ENCODE data around the gene STKLD1. TPM values are rescaled to one million over a fixed set of nuclear protein-coding genes. Genes with fewer than 3 reads are reported as not detected.
A peak's percentile ranks its signal among the peaks of the same experiment; 100 is the strongest.

STKLD1 gene
- total and polyA plus RNA-seq, 9 of the 15 experiments (the other 6 are each of a cell fraction or from before 2014, with no cell fraction given): 0.10 to 0.65 (median 0.33) TPM; not detected in 2

DNA sequence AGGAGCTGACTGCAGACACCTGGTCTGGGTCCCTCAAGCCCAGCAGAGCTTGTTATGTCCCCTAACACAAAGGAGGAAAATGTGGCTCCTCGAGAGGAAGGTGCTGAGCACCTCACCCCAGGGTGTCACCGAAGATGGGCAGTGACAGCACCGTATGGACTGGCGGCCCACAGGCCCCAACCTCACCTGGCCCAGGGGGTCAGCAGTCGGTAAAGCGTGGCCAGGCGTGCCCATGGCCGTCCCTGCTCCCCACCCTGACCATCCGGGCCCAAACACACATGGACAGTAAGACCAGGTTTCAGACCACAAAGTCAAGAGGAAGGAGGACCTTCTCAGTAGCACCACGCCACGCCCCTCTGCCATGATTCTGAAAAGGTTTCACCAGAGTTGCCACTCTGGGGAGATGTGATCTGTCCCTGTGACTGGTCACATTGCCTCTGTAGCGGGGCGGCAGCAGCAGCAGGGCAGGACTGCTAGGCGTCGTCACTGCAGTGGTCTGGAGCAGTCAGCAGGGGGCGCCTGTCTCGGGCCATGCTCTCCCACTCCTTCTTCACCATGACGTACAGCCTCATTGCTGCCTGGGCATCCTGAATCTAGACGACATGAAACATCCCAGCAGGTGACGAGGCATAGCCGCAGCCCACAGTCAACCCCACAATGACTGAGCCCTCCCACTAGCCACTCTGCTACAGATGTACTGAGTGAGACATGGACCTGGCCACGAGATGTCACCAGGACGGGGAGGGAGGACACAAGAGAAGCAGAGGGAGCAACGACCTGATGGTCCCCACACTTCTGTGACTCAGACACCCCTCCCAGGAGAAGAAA is 30.5 kb downstream of the STKLD1 start (continued):
- peak in 1 of 3 experiments; percentile 21 for TF ChIP-seq YY1 (IDR thresholded peaks at IDR 0.05; ENCODE audit: borderline replicate concordance in 1 of 3, control insufficient read depth in 1 of 3, extremely low read depth in 1 of 3, insufficient read depth in 3 of 3, insufficient read length in 1 of 3, insufficient replicate concordance in 2 of 3, low read depth in 1 of 3, low read length in 2 of 3)
- TF ChIP-seq ZNF24 (IDR thresholded peaks at IDR 0.05): no peak
- TF ChIP-seq, protein P1, sequence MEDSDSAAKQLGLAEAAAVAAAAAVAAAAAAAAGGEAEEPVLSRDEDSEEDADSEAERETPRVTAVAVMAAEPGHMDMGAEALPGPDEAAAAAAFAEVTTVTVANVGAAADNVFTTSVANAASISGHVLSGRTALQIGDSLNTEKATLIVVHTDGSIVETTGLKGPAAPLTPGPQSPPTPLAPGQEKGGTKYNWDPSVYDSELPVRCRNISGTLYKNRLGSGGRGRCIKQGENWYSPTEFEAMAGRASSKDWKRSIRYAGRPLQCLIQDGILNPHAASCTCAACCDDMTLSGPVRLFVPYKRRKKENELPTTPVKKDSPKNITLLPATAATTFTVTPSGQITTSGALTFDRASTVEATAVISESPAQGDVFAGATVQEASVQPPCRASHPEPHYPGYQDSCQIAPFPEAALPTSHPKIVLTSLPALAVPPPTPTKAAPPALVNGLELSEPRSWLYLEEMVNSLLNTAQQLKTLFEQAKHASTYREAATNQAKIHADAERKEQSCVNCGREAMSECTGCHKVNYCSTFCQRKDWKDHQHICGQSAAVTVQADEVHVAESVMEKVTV (CRISPR knock-in tag; IDR thresholded peaks at IDR 0.05): no peak
- no peak for TF ChIP-seq THRAP3 (IDR thresholded peaks at IDR 0.05; ENCODE audit: borderline replicate concordance)
- TF ChIP-seq, protein P2, sequence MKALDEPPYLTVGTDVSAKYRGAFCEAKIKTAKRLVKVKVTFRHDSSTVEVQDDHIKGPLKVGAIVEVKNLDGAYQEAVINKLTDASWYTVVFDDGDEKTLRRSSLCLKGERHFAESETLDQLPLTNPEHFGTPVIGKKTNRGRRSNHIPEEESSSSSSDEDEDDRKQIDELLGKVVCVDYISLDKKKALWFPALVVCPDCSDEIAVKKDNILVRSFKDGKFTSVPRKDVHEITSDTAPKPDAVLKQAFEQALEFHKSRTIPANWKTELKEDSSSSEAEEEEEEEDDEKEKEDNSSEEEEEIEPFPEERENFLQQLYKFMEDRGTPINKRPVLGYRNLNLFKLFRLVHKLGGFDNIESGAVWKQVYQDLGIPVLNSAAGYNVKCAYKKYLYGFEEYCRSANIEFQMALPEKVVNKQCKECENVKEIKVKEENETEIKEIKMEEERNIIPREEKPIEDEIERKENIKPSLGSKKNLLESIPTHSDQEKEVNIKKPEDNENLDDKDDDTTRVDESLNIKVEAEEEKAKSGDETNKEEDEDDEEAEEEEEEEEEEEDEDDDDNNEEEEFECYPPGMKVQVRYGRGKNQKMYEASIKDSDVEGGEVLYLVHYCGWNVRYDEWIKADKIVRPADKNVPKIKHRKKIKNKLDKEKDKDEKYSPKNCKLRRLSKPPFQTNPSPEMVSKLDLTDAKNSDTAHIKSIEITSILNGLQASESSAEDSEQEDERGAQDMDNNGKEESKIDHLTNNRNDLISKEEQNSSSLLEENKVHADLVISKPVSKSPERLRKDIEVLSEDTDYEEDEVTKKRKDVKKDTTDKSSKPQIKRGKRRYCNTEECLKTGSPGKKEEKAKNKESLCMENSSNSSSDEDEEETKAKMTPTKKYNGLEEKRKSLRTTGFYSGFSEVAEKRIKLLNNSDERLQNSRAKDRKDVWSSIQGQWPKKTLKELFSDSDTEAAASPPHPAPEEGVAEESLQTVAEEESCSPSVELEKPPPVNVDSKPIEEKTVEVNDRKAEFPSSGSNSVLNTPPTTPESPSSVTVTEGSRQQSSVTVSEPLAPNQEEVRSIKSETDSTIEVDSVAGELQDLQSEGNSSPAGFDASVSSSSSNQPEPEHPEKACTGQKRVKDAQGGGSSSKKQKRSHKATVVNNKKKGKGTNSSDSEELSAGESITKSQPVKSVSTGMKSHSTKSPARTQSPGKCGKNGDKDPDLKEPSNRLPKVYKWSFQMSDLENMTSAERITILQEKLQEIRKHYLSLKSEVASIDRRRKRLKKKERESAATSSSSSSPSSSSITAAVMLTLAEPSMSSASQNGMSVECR (CRISPR knock-in tag; IDR thresholded peaks at IDR 0.05): no peak
- TF ChIP-seq, protein P3, sequence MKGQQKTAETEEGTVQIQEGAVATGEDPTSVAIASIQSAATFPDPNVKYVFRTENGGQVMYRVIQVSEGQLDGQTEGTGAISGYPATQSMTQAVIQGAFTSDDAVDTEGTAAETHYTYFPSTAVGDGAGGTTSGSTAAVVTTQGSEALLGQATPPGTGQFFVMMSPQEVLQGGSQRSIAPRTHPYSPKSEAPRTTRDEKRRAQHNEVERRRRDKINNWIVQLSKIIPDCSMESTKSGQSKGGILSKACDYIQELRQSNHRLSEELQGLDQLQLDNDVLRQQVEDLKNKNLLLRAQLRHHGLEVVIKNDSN (CRISPR knock-in tag; IDR thresholded peaks at IDR 0.05): peak; percentile 39; the same call in 1 of the 2 replicates
- TF ChIP-seq JUND (IDR thresholded peaks at IDR 0.05; ENCODE audit: borderline replicate concordance, low read depth, low read length): peak; percentile 26; the same call in 1 of the 2 replicates
- TF ChIP-seq JUND (tag; IDR thresholded peaks at IDR 0.05; ENCODE audit: borderline replicate concordance, low read depth, low read length): no peak
- TF ChIP-seq, protein P4, sequence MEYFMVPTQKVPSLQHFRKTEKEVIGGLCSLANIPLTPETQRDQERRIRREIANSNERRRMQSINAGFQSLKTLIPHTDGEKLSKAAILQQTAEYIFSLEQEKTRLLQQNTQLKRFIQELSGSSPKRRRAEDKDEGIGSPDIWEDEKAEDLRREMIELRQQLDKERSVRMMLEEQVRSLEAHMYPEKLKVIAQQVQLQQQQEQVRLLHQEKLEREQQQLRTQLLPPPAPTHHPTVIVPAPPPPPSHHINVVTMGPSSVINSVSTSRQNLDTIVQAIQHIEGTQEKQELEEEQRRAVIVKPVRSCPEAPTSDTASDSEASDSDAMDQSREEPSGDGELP (CRISPR knock-in tag; IDR thresholded peaks at IDR 0.05; ENCODE audit: borderline replicate concordance): peak; percentile 59; the same call in 1 of the 2 replicates
- no peak for TF ChIP-seq RBM25 (IDR thresholded peaks at IDR 0.05; ENCODE audit: low read depth, low read length, severe bottlenecking)
- 0 out of 2 replicates have a peak, but pooled peaks have one; percentile 26 for TF ChIP-seq RBFOX2 (IDR thresholded peaks at IDR 0.05; ENCODE audit: low read depth, low read length)
- 0 out of 2 replicates have a peak, but pooled peaks have one; percentile 40 for TF ChIP-seq ZNF143 (CRISPR knock-in tag; IDR thresholded peaks at IDR 0.05)

All from K562 (cell line).